GOT3 (cell line): ENCODE data around the gene CES4A.

Source experiments
- DNase-seq: peaks from one replicate; lab custom pipeline; 2025; ENCODE audit warnings: mixed read lengths; lab: John Stamatoyannopoulos, UW

The CES4A gene

DNA sequence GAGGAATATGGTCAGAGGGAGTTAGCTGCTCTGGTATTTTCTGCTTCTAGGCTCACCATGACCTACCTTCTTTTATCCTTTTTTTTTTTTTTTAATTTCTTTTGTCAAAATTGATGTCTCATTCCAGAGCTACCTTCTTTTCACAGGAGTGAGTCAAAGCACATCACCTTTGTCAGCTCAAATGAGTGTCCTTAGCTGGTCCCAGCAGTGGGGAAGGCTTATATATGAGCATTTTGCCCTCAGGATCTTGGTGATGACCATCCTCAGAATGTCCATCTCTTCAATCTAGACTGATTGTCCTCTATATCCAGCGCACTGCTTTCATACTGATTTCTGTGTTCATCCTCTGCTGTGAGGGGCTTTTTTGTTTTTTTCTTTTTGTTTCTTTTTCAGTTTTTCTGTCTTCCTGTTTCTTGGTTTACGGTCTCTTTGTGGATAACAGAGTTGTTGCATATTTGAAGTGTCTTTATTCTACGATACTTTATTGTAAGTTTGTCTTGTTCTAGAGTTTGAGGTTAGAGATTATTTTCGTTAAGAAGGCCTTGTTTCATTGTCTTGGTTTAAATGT, 65.5 kb downstream of the CES4A start:
- DNase-seq, result no peak

DNA sequence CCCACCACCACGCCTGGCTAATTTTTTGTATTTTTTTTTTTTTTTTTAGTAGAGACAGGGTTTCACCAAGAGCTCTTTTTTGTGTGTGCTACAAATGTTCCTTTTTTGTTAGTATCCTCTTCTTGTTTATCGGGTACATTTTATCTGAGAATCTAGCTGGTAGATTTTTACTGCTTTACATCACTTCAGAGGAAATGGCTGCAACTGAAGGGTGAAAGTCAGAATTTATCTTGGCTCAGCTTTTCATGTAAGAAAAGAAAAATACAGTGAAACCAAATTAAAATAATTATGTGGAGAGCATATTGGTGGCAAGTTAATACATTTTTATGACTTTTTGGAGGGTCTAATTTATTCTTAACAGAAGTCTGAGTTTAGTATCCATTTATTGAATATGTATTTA, 66.5 kb downstream of the CES4A start:
- no peak for DNase-seq

DNA sequence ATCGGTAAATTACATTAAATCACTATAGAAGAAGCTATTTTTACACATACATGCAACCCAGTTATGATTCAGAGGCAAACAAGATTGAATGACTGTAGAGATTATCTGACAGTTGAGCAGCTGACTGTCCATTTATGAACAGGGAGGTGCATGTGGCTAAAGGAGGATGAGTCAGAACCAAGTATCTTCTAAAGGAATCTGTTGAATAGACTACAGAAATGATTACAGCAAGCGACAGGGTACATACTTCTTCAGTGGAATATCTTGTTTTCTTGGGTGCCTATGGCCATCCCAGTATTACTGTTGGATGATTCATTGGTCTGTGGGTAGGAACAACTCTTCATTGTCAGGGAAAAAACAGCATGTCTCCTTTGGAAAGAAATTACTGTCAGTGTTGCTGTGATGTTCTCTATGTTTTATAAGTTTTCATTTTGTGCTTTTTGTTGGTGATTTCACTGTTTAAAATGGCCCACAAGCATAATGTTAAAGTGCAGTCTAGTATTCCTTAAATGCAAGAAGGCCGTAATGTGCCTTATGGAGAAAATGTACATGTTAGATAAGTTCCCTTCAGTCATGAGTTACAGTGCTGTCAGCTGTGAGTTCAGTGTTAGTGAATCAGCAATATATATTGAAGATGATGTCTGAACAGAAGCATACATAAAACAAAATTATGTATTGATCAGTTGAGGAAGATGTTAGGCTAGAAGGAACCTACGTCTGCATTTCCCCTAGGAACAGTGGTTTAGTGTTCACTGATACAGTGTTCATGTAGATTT, 67.5 kb downstream of the CES4A start:
- DNase-seq, result no peak
